Measurements from ENCODE around the gene NRF1. TPM values are rescaled to one million over a fixed set of nuclear protein-coding genes. Genes with fewer than 3 reads are reported as not detected.
"Not testable (repeated sequence)": the region's sequence is repeated elsewhere in the genome, so short reads cannot be mapped to it uniquely, and the experiment has no call there.

The NRF1 gene
- total and polyA plus RNA-seq, 10 donors = 6.7 to 27.9 (median 20.9) TPM

- Histone ChIP-seq H3K27ac (no peak overlapping the region), H3K36me3 (no peaks in the 10 kb centered on the region), H3K4me3 (no peak overlapping the region), H3K9me3 (peaks cover 10 to 57% (median 52%) of the 10 kb centered on the region in 8 donors), H3K4me1 (no peaks in the 10 kb centered on the region), H3K27me3 (replicated peaks in 1 of 7) (peaks cover 0 to 3% (median 0%) of the 10 kb centered on the region in 7 donors)
- intact Hi-C loops (cut with DNase I; ENCODE audit: low total_unique reads) = no loop called here
- no peak for DNase-seq
- no peak for TF ChIP-seq POLR2AphosphoS5 (IDR thresholded peaks at IDR 0.05)
- TF ChIP-seq, protein P1, sequence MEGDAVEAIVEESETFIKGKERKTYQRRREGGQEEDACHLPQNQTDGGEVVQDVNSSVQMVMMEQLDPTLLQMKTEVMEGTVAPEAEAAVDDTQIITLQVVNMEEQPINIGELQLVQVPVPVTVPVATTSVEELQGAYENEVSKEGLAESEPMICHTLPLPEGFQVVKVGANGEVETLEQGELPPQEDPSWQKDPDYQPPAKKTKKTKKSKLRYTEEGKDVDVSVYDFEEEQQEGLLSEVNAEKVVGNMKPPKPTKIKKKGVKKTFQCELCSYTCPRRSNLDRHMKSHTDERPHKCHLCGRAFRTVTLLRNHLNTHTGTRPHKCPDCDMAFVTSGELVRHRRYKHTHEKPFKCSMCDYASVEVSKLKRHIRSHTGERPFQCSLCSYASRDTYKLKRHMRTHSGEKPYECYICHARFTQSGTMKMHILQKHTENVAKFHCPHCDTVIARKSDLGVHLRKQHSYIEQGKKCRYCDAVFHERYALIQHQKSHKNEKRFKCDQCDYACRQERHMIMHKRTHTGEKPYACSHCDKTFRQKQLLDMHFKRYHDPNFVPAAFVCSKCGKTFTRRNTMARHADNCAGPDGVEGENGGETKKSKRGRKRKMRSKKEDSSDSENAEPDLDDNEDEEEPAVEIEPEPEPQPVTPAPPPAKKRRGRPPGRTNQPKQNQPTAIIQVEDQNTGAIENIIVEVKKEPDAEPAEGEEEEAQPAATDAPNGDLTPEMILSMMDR (IDR thresholded peaks at IDR 0.05 in 8 of 11, conservative IDR thresholded peaks at IDR 0.05 in 3 of 11) = no peak
- no peak for TF ChIP-seq POLR2A (IDR thresholded peaks at IDR 0.05)
Measured at GRCh38 chr7:129588268-129588667, 23.3 kb upstream of the NRF1 start.

DNA sequence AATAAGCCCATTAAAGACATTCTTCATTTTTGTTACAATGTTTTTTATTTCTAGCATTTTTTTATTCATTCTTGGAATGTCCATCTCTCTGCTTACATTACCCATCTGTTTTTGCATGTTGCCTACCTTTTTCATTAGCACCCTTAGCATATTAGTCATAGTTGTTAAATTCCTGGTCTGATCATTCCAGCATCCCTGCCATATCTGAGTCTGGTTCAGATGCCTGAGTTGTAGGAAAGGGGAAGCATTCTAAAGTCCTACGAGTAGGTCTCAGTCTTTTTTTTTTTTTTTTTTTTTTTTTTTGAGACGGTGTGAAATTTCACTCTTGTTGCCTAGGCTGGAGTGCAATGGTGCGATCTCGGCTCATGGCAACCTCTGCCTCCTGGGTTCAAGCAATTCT, 19.7 kb upstream of the NRF1 start:
- H3K27ac ChIP-seq = no peak overlapping the region
- WGBS, 5 donors = 68 to 91% (median 77%) methylated on average over 4 of the region's 4 CpGs
- H3K27me3 ChIP-seq (replicated peaks in 1 of 7) = peaks cover 0 to 3% (median 0%) of the 10 kb centered on the region in 7 donors
- peaks cover 0 to 4% (median 0%) of the 10 kb centered on the region in 6 donors for H3K4me1 ChIP-seq
- no peaks in the 10 kb centered on the region for H3K36me3 ChIP-seq
- H3K9me3 ChIP-seq = peaks cover 3 to 22% (median 18%) of the 10 kb centered on the region in 8 donors
- TF ChIP-seq, protein P1 (IDR thresholded peaks at IDR 0.05 in 8 of 11, conservative IDR thresholded peaks at IDR 0.05 in 3 of 11) = no peak
- TF ChIP-seq POLR2A (IDR thresholded peaks at IDR 0.05) = no peak
- no peak for TF ChIP-seq POLR2AphosphoS5 (IDR thresholded peaks at IDR 0.05)
- intact Hi-C loops (cut with DNase I; ENCODE audit: low total_unique reads) = no loop called here
- DNase-seq = no peak
- no peak overlapping the region for H3K4me3 ChIP-seq

GRCh38 chr7:129596386-129596785, 15.1 kb upstream of the NRF1 start:
- H3K27me3 ChIP-seq (replicated peaks in 1 of 7); H3K9me3 ChIP-seq; H3K4me3 ChIP-seq; H3K27ac ChIP-seq; DNase-seq; H3K36me3 ChIP-seq; H3K4me1 ChIP-seq; intact Hi-C loops (cut with DNase I; ENCODE audit: low total_unique reads): not testable (repeated sequence)
- 77 to 90% (median 88%) methylated on average over 6 of the region's 6 CpGs for WGBS, 5 donors

DNA sequence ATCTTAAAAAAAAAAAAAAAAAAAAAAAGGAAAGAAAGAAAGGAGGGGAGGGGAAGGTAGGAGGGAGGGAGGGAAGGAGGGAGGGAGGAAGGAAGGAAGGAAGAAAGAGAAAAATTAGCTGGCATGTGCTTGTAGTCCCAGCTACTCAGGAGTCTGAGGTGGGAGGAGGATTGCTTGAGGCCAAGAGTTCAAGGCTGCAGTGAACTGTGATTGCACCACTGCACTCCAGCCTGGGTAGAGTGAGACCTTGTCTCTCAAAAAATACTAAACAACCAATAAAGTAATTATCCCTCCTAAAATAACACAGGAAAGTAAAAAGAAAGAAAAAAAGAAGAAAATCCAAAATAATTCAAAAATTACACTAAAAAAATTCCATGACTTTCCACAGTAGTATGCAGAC, 13.8 kb upstream of the NRF1 start:
- H3K27ac ChIP-seq = no peak overlapping the region
- no peaks in the 10 kb centered on the region for H3K36me3 ChIP-seq
- H3K4me3 ChIP-seq = no peak overlapping the region
- H3K9me3 ChIP-seq = no peaks in the 10 kb centered on the region
- H3K4me1 ChIP-seq = peaks cover 0 to 4% (median 0%) of the 10 kb centered on the region in 6 donors
- no peak for DNase-seq
- H3K27me3 ChIP-seq (replicated peaks in 1 of 7) = no peaks in the 10 kb centered on the region
- intact Hi-C loops (cut with DNase I; ENCODE audit: low total_unique reads) = no loop called here
- TF ChIP-seq, protein P1 (IDR thresholded peaks at IDR 0.05 in 8 of 11, conservative IDR thresholded peaks at IDR 0.05 in 3 of 11) = no peak
- TF ChIP-seq POLR2A (IDR thresholded peaks at IDR 0.05) (no peak), POLR2AphosphoS5 (IDR thresholded peaks at IDR 0.05) (no peak)

DNA sequence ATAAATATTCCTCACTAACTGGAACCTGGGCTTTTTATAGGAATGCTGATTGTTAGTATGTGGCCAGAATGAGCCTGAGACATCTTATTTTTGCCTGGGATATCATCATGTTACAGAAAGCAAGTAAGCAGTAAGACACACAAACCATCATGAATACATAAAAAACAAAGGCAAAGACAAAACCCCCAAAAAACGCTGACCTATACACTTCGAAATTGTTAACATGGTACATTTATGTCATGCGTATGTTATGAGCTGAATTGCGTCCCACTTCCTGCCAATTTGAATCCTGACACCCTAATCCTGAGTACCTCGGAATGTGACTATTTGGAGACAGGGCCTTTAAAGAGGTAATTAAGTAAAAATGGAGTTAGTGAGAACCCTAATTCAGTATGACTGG, 12.3 kb upstream of the NRF1 start:
- Histone ChIP-seq H3K27me3 (replicated peaks in 1 of 7) (no peaks in the 10 kb centered on the region), H3K4me3 (no peak overlapping the region), H3K27ac (no peak overlapping the region), H3K4me1 (peaks cover 0 to 4% (median 0%) of the 10 kb centered on the region in 6 donors), H3K36me3 (no peaks in the 10 kb centered on the region), H3K9me3 (no peaks in the 10 kb centered on the region)
- intact Hi-C loops (cut with DNase I; ENCODE audit: low total_unique reads) = no loop called here
- WGBS, 5 donors = 83 to 96% (median 91%) methylated on average over 5 of the region's 5 CpGs
- DNase-seq = no peak
- TF ChIP-seq POLR2A (IDR thresholded peaks at IDR 0.05) (no peak), POLR2AphosphoS5 (IDR thresholded peaks at IDR 0.05) (no peak)
- TF ChIP-seq, protein P1 (IDR thresholded peaks at IDR 0.05 in 8 of 11, conservative IDR thresholded peaks at IDR 0.05 in 3 of 11) = no peak

GRCh38 chr7:129603594-129603993, 7.9 kb upstream of the NRF1 start:
- DNase-seq; H3K27me3 ChIP-seq (replicated peaks in 1 of 7); H3K36me3 ChIP-seq; H3K27ac ChIP-seq; H3K9me3 ChIP-seq; H3K4me3 ChIP-seq; intact Hi-C loops (cut with DNase I; ENCODE audit: low total_unique reads): not testable (repeated sequence)
- 61 to 69% (median 68%) methylated on average over 5 of the region's 5 CpGs for WGBS, 5 donors
- H3K4me1 ChIP-seq = peaks cover 0 to 27% (median 12%) of the 10 kb centered on the region in 6 donors

DNA sequence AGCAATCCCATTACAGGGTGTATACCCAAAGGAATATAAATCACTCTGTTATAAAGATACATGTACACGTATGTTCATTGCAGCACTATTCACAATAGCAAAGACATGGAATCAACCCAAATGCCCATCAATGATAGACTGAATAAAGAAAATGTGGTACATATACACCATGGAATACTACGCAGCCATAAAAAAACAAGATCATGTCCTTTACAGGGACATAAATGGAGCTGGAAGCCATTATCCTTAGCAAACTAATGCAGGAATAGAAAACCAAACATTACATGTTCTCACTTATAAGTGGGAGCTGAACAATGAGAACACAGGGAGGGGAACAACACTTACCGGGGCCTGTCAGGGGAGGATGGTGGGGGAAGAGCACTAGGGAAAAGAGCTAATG, 7.5 kb upstream of the NRF1 start:
- H3K9me3 ChIP-seq; H3K27ac ChIP-seq; DNase-seq; H3K4me3 ChIP-seq; intact Hi-C loops (cut with DNase I; ENCODE audit: low total_unique reads); H3K27me3 ChIP-seq (replicated peaks in 1 of 7): not testable (repeated sequence)
- Histone ChIP-seq H3K36me3 (peaks cover 0 to 12% (median 0%) of the 10 kb centered on the region in 6 donors), H3K4me1 (peaks cover 0 to 30% (median 12%) of the 10 kb centered on the region in 6 donors)
- WGBS, 5 donors = 92 to 96% (median 95%) methylated on average over 3 of the region's 3 CpGs
